ENCODE measurements around the gene IPCEF1.

The IPCEF1 gene

GRCh38 chr6:154390034-154390433 is 33.4 kb upstream of the IPCEF1 start:
- ATAC-seq, result no peak
- TF ChIP-seq ZFP3 (CRISPR knock-in tag; IDR thresholded peaks at IDR 0.05) (no peak), PPARA (CRISPR knock-in tag; IDR thresholded peaks at IDR 0.05; ENCODE audit: borderline replicate concordance) (no peak), ZFP30 (CRISPR knock-in tag; IDR thresholded peaks at IDR 0.05) (no peak), ZC3H10 (CRISPR knock-in tag; IDR thresholded peaks at IDR 0.05) (no peak), PATZ1 (CRISPR knock-in tag; IDR thresholded peaks at IDR 0.05; ENCODE audit: borderline replicate concordance) (no peak)
- TF ChIP-seq, protein P1, sequence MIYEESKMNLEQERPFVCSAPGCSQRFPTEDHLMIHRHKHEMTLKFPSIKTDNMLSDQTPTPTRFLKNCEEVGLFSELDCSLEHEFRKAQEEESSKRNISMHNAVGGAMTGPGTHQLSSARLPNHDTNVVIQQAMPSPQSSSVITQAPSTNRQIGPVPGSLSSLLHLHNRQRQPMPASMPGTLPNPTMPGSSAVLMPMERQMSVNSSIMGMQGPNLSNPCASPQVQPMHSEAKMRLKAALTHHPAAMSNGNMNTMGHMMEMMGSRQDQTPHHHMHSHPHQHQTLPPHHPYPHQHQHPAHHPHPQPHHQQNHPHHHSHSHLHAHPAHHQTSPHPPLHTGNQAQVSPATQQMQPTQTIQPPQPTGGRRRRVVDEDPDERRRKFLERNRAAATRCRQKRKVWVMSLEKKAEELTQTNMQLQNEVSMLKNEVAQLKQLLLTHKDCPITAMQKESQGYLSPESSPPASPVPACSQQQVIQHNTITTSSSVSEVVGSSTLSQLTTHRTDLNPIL (CRISPR knock-in tag; IDR thresholded peaks at IDR 0.05; ENCODE audit: low read depth), result no peak

DNA sequence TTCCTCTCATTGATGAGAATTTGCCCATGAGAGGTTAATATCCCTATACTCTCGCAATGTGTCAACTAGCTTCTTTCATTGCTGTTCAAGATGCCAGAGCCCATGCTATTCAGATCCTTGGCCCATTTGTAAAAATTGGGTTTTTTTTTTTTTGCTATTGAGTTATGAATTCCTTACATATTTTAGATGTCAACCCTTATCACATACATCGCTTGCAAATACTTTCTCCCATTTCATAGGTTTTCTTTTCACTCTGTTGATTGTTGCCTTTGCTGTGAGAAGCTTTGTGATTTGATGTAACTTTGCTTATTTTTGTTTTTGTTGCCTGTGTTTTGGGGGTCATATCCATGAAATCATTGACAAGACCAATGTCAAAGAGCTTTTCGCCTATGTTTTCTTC is 32.2 kb upstream of the IPCEF1 start:
- no peak for ATAC-seq

GRCh38 chr6:154386848-154387717 is 30.5 kb upstream of the IPCEF1 start:
- TF ChIP-seq ZNF565 (CRISPR knock-in tag; conservative IDR thresholded peaks at IDR 0.05; ENCODE audit: low read depth) (no peak), PPARA (CRISPR knock-in tag; IDR thresholded peaks at IDR 0.05; ENCODE audit: borderline replicate concordance) (no peak), ZNF70 (CRISPR knock-in tag; IDR thresholded peaks at IDR 0.05) (no peak), ZFP30 (CRISPR knock-in tag; IDR thresholded peaks at IDR 0.05) (no peak), OSR1 (CRISPR knock-in tag; IDR thresholded peaks at IDR 0.05) (no peak), TOX (CRISPR knock-in tag; IDR thresholded peaks at IDR 0.05; ENCODE audit: borderline replicate concordance) (peak; percentile 83), PATZ1 (CRISPR knock-in tag; IDR thresholded peaks at IDR 0.05; ENCODE audit: borderline replicate concordance) (peak; percentile 98), SNAI2 (CRISPR knock-in tag; IDR thresholded peaks at IDR 0.05) (no peak), TSHZ2 (CRISPR knock-in tag; IDR thresholded peaks at IDR 0.05) (no peak), GLIS3 (CRISPR knock-in tag; IDR thresholded peaks at IDR 0.05) (no peak; the same call in 1 of the 2 replicates), ZC3H10 (CRISPR knock-in tag; IDR thresholded peaks at IDR 0.05) (no peak; the same call in 1 of the 2 replicates), TCF4 (CRISPR knock-in tag; IDR thresholded peaks at IDR 0.05; ENCODE audit: borderline replicate concordance) (peak; percentile 76; the same call in 1 of the 2 replicates), BACH2 (CRISPR knock-in tag; IDR thresholded peaks at IDR 0.05; ENCODE audit: borderline replicate concordance) (no peak), ESRRG (CRISPR knock-in tag; IDR thresholded peaks at IDR 0.05) (no peak), ZFP3 (CRISPR knock-in tag; IDR thresholded peaks at IDR 0.05) (no peak), ISL1 (CRISPR knock-in tag; IDR thresholded peaks at IDR 0.05) (peak; percentile 100)
- TF ChIP-seq, protein P1 (CRISPR knock-in tag; IDR thresholded peaks at IDR 0.05; ENCODE audit: low read depth), result peak; percentile 97
- TF ChIP-seq, protein P2, sequence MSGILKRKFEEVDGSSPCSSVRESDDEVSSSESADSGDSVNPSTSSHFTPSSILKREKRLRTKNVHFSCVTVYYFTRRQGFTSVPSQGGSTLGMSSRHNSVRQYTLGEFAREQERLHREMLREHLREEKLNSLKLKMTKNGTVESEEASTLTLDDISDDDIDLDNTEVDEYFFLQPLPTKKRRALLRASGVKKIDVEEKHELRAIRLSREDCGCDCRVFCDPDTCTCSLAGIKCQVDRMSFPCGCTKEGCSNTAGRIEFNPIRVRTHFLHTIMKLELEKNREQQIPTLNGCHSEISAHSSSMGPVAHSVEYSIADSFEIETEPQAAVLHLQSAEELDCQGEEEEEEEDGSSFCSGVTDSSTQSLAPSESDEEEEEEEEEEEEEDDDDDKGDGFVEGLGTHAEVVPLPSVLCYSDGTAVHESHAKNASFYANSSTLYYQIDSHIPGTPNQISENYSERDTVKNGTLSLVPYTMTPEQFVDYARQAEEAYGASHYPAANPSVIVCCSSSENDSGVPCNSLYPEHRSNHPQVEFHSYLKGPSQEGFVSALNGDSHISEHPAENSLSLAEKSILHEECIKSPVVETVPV (CRISPR knock-in tag; IDR thresholded peaks at IDR 0.05), result peak; percentile 96
- TF ChIP-seq, protein P3, sequence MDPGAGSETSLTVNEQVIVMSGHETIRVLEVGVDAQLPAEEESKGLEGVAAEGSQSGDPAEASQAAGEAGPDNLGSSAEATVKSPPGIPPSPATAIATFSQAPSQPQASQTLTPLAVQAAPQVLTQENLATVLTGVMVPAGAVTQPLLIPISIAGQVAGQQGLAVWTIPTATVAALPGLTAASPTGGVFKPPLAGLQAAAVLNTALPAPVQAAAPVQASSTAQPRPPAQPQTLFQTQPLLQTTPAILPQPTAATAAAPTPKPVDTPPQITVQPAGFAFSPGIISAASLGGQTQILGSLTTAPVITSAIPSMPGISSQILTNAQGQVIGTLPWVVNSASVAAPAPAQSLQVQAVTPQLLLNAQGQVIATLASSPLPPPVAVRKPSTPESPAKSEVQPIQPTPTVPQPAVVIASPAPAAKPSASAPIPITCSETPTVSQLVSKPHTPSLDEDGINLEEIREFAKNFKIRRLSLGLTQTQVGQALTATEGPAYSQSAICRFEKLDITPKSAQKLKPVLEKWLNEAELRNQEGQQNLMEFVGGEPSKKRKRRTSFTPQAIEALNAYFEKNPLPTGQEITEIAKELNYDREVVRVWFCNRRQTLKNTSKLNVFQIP (CRISPR knock-in tag; IDR thresholded peaks at IDR 0.05; ENCODE audit: borderline replicate concordance, low read depth), result peak; percentile 87; the same call in 1 of the 2 replicates

More for the DNA sequence above, 32.2 kb upstream of the IPCEF1 start:
- no peak for TF ChIP-seq TCF4 (CRISPR knock-in tag; IDR thresholded peaks at IDR 0.05; ENCODE audit: borderline replicate concordance)
- TF ChIP-seq ISL1 (CRISPR knock-in tag; IDR thresholded peaks at IDR 0.05), result peak; percentile 39

More at GRCh38 chr6:154386848-154387717, 30.5 kb upstream of the IPCEF1 start:
- ATAC-seq, result peak; percentile 97
